ENCODE data around the gene SMIM44.
"Not testable (repeated sequence)": the region's sequence is repeated elsewhere in the genome, so short reads cannot be mapped to it uniquely, and the experiment has no call there.

SMIM44 gene

GRCh38 chr19:3456925-3457527 is 26.2 kb downstream of the SMIM44 start:
- no peak for DNase-seq

GRCh38 chr19:3455960-3456601 is 27.2 kb downstream of the SMIM44 start:
- no peak for DNase-seq

DNA sequence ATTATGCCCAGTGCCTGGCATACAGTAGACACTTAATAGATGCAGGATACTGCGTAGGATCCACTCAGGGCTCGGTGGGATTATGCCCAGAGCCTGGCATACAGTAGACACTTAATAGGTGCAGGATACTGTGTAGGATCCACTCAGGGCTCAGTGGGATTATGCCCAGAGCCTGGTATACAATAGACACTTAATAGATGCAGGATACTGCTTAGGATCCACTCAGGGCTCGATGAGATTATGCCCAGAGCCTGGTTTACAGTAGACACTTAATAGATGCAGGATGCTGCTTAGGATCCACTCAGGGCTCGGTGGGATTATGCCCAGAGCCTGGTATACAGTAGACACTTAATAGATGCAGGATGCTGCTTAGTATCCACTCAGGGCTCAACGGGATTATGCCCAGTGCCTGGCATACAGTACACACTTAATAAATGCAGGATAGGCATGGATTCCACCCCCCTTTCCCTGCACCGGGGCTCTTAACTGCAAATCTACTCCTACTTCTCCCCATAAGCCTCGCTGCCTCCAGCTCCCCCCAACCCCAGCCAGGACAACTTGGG is 27.8 kb downstream of the SMIM44 start:
- DNase-seq, result no peak

- DNase-seq, result no peak
Measured at GRCh38 chr19:3454656-3455392, 28.4 kb downstream of the SMIM44 start.

DNA sequence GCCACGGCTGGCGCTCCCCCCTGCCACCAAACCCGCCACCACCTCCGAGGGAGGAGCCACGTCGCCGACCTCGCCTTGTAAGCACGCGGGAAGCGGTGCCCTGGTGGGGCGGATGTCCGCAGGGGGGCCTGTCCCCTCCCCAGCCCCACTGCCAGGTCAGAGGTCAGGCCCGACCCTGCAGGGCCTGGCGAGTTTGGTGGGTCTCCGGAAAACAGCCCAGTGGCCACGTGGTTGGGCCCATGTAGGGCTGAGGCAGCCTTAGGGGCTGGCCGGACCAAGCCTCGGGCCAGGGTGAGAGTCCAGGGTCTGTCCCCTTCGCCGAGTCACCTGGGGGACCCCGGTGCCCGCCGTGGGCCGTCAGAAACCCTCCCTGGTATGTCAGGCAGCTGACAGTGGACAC is 29.4 kb downstream of the SMIM44 start:
- DNase-seq, result no peak

DNA sequence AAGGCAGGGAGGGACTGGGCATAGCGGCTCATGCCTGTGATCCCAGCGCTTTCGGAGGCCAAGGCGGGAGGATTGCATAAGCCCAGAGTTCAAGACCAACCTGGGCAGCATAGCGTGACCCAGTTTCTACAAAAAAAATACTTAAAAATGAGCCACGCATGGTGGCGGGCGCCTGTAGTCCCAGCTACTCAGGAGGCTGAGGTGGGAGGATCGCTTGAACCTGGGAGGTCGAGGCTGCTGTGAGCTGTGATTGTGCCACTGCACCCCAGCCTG is 30.4 kb downstream of the SMIM44 start:
- not testable (repeated sequence) for DNase-seq

GRCh38 chr19:3452171-3452941 is 30.9 kb downstream of the SMIM44 start:
- DNase-seq, result no peak

DNA sequence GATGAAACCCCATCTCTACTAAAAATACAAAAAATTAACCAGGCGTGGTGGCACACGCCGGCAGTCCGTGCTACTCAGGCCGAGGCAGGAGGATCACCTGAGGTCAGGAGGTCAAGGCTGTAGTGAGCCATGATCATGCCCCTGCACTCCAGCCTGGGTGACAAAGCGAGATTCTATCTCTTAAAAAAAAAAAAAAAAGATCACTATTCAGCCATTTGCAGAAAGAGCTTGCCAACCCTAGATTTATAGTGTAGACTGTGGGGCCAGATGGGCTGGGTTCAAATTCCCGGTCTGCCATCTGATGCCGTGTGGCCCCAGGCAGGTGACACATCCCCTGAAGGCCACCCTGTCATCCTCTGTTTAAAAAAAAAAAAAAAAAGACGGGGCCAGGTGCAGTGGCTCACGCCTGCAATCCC is 31.8 kb downstream of the SMIM44 start:
- no peak for DNase-seq

- DNase-seq, result peak; percentile 100
Measured at GRCh38 chr19:3450796-3451411, 32.3 kb downstream of the SMIM44 start.

DNA sequence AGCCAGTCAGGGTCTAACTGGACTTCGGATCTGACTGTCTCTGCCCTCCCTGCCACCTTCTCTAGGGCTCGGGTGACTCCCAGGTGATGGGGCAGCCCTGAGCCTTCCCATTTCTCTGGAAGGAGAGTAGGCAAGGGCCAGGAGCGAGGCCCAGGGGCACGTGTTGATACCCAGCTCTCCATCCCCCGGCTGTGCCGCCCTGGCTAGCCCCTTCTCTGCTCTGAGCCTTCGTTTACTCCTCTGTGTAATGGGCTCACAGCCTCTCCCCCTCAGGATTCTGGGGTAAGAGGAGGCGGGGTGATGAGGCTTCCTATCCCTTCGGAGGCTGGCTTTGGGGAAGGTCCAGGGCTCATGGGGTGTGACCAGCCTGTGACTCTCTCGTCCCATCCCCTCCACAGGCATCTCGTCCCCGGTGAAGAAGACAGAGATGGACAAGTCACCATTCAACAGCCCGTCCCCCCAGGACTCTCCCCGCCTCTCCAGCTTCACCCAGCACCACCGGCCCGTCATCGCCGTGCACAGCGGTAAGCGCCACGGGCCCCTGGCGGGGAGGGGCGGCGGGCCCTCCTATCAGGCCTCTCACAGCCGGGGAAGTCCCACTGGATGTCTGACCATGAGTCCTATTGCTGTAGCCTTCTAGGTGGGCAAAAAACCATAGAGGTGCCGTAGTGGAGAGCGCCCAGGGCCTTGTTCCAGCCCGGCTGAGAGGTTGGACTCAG is 34.5 kb downstream of the SMIM44 start:
- no peak for DNase-seq

DNA sequence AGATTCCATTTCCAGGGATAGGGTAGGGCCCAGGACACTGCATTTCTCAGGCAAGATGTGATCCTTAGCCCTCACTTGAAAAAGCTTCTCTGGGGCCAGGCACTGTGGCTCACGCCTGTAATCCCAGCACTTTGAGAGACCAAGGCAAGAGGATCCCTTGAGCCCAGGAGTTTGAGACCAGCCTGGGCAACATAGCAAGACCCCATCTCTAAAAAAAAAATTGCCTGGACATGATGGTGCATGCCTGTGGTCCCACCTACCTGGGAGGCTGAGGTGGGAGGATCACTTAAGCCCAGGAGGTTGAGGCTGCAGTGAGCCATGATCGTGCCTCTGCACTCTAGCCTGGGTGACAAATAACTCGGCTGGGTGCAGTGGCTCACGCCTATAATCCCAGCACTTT is 36.6 kb downstream of the SMIM44 start:
- not testable (repeated sequence) for DNase-seq

DNA sequence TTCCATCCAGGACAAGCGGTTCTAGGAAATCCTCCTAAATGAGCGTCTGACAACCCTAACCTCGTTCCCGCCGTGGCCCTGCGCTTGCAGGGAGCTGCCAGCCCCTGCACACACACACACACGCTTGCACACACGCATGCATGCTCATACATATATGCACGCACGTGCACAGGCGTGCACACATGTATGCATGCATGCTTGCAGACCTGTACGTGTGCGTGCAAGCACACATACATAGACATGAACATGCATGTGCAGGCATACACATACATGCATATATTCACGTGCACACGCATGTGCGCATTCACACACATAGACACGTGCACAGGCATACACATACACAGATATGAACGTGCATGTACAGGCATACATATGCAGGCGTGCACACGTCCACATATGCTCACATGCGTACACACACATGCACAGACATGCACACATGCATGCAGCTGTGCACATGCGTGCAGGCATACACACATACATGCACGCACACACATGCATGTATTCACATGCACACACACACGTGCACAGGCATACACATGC is 38.5 kb downstream of the SMIM44 start:
- no peak for DNase-seq

DNA sequence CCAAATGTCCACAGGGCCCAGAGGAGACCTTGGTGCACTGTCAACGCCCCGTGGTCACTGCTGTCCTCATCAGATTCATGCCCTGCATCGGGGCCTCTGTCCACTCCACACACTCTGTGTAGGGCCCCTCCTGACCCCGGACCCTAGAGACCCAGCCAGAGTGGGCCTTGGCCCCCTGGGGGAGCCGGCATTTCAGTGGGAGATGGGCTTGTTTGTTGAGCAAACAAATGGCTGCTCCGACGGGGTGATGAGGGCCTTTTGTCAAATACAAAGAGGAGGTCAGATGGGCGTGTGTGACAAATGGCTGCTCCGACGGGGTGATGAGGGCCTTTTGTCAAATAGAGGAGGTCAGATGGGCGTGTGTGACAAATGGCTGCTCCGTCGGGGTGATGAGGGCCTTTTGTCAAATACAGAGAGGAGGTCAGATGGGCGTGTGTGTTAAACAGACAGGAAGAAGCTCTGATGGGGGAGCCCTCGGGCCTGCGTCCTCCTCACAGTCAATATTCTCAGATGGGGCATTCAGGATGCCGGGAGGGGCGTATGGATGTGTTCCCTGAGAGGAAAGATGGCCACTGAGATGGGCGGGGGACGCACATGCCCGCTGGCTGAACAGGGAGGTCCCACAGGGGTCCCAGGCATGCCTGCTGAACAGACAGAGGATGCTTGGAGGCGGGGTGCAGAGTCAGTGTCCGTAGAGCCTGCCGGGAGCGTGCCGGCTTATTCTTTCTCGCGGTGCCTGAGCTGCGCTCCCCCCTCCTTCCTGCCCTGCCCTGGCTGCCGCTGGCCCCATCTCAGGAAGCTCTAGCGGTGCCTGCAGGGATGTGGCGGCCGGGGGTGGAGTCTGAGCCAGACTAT is 39.2 kb downstream of the SMIM44 start:
- DNase-seq, result peak; percentile 20

GRCh38 chr19:3442487-3443071 is 40.7 kb downstream of the SMIM44 start:
- no peak for DNase-seq

DNA sequence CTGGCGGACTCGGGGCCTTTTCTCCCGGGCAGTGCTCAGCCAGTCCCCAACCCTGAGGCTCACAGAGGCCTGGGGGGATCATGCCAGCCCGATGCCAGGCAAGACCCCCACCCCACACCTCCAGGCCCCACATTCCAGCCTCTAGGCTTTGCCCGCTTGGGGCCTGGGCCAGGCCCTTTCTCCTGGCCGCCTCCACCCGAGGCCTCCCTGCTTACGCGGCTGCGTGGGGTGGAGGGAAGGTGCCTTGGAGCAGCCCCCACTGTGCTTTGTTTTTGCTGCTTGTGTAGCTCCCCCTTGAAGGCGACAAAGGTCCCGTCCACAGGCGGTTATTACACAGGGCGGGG is 41.3 kb downstream of the SMIM44 start:
- no peak for DNase-seq

DNA sequence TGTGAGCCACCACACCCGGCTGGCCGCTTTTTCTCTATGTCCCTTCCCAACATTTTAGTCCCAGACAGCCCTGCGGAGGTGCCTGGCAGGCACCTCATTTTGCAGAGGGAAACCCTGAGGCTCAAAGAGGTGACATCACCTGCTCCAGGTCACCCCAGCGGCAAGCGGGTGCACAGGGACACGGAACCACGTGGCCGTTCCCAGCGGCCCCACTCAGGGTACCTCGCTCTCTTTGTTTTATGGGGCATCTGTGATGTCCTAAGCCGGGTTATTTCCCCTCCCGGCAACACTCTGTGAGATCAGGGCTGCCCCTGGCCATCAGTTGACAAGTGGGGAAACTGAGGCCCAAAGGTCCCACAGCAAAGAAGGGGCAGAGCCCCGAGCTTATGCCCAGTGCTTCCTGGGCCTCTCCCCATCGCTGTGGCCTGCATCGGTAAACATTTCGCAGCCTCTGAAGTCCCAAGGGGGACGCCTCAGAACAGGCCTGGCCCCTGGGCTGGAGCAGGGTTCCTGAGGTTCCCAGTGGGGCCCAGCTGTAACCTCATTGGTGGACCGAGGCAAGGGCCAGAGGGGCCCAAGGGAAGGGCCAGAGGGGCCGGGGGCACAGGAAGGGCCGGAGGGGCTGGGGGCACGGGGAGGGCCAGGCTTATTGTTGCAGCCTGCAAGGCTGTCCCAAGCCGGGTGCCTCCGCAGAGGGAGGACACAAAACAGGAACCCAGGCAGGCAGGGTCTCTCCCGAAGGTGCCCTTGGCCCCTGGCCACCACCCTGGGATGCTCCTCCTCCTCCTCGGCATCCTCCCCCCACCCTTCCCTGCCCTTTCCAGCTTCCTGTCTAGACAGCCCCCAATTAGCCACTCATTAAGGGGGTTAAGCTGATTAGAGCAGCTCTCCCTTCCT is 41.9 kb downstream of the SMIM44 start:
- DNase-seq, result no peak

- DNase-seq, result no peak
Measured at GRCh38 chr19:3440082-3440481, 43.2 kb downstream of the SMIM44 start.

- DNase-seq, result peak; percentile 95
Measured at GRCh38 chr19:3434630-3435553, 48.3 kb downstream of the SMIM44 start.
